DND-41 (cell line): ENCODE data around the gene SSR2.

ENCODE experiments used
- ATAC-seq: fragments of 200-7000 bp; cut with Tn5 transposase; 3 replicates; pipeline ENCODE4 v1.9.1; 2021; ENCODE audit warnings: low read depth; ENCODE audit not compliant: insufficient read depth
- DNase-seq: peaks from one replicate; pipeline ENCODE4 v3.0.0-alpha.2; 2020
- H2AFZ ChIP-seq: 2 replicates; pipeline ENCODE4 v1.6.0; 2012; ENCODE audit warnings: low read depth, low read length
- H3K27ac ChIP-seq: 2 replicates; pipeline ENCODE4 v1.5.1; 2012; ENCODE audit warnings: low read length, inconsistent platforms
- H3K27me3 ChIP-seq: fragments of 200-600 bp; sonication (generic); 2 replicates; pipeline ENCODE4 v1.6.0; 2012; ENCODE audit warnings: low read length, mild to moderate bottlenecking, inconsistent platforms; ENCODE audit not compliant: insufficient read depth, poor library complexity
- H3K36me3 ChIP-seq: 2 replicates; pipeline ENCODE4 v1.5.1; 2012; ENCODE audit warnings: low read length, inconsistent platforms; ENCODE audit not compliant: insufficient read depth
- H3K4me1 ChIP-seq: 2 replicates; pipeline ENCODE4 v1.5.1; 2012; ENCODE audit warnings: mild to moderate bottlenecking, low read length; ENCODE audit not compliant: insufficient read depth
- H3K4me2 ChIP-seq: 2 replicates; pipeline ENCODE4 v1.6.0; 2012; ENCODE audit warnings: mild to moderate bottlenecking, moderate library complexity, low read length, inconsistent platforms; ENCODE audit not compliant: insufficient read depth
- H3K4me3 ChIP-seq, 2 experiments: fragments of 200-600 bp in 1 of 2; shearing (Covaris generic) in 1 of 2; 2 replicates each; pipeline ENCODE4 v1.5.1; 2012 to 2016; ENCODE audit warnings: inconsistent platforms in 2 of 2, low read length in 2 of 2, mild to moderate bottlenecking in 2 of 2, low read depth in 1 of 2, moderate library complexity in 1 of 2
- H3K79me2 ChIP-seq: 2 replicates; pipeline ENCODE4 v1.6.0; 2012; ENCODE audit warnings: low read length, inconsistent platforms; ENCODE audit not compliant: insufficient read depth
- H3K9ac ChIP-seq: 2 replicates; pipeline ENCODE4 v1.6.0; 2012; ENCODE audit warnings: low read depth, mild to moderate bottlenecking, inconsistent platforms, low read length, moderate library complexity
- H3K9me3 ChIP-seq: 2 replicates; pipeline ENCODE4 v1.5.1; 2012; ENCODE audit warnings: low read length, moderate library complexity, mild to moderate bottlenecking, inconsistent platforms; ENCODE audit not compliant: insufficient read depth, severe bottlenecking
- H4K20me1 ChIP-seq: 2 replicates; pipeline ENCODE4 v1.6.0; 2012; ENCODE audit warnings: low read length; ENCODE audit not compliant: insufficient read depth
- CTCF ChIP-seq: IDR thresholded peaks from 2 replicates; pipeline ENCODE4 v1.5.1; 2012; ENCODE audit warnings: borderline replicate concordance, low read length, moderate library complexity, mild to moderate bottlenecking; ENCODE audit not compliant: poor library complexity, severe bottlenecking; ENCODE audit errors: extremely low read depth
- EZH2 ChIP-seq: IDR thresholded peaks from 3 replicates; pipeline ENCODE4 v1.6.1; 2012; ENCODE audit warnings: borderline replicate concordance, low read depth, mild to moderate bottlenecking, moderate library complexity, low read length, inconsistent platforms; ENCODE audit not compliant: severe bottlenecking

SSR2 gene

GRCh38 chr1:155984341-155984740 lies 36.4 kb downstream of the SSR2 start:
- Histone ChIP-seq H3K4me2 (no peak overlapping the region), H3K4me1 (peaks cover 7% of the 10 kb centered on the region), H3K36me3 (no peaks in the 10 kb centered on the region), H3K27ac (no peak overlapping the region), H3K79me2 (peaks cover under 1% of the 10 kb centered on the region; the same call in 1 of the 2 replicates), H3K9me3 (no peaks in the 10 kb centered on the region), H2AFZ (no peak overlapping the region), H3K27me3 (no peaks in the 10 kb centered on the region), H4K20me1 (no peaks in the 10 kb centered on the region), H3K9ac (no peak overlapping the region), H3K4me3 (no peak overlapping the region)
- ATAC-seq (no peak), DNase-seq (no peak)
- TF ChIP-seq CTCF (no peak), EZH2 (no peak)

- H3K4me2 ChIP-seq: no peak overlapping the region
- TF ChIP-seq EZH2 (no peak), CTCF (no peak)
- no peak overlapping the region for H3K4me3 ChIP-seq
- H2AFZ ChIP-seq: no peak overlapping the region
- H3K4me1 ChIP-seq: peaks cover 15% of the 10 kb centered on the region
- H3K27ac ChIP-seq: no peak overlapping the region
- H3K9ac ChIP-seq: no peak overlapping the region
- no peaks in the 10 kb centered on the region for H3K36me3 ChIP-seq
- no peak for DNase-seq
- 0 out of 3 replicates have a peak, but pooled peaks have one; percentile 12 for ATAC-seq
- H4K20me1 ChIP-seq: no peaks in the 10 kb centered on the region
- H3K79me2 ChIP-seq: peaks cover 10% of the 10 kb centered on the region
- H3K9me3 ChIP-seq: no peaks in the 10 kb centered on the region
- no peaks in the 10 kb centered on the region for H3K27me3 ChIP-seq
These were observed 37.3 kb downstream of the SSR2 start for GRCh38 chr1:155983191-155984024.

- H3K9me3 ChIP-seq: no peaks in the 10 kb centered on the region
- TF ChIP-seq CTCF: no peak
- H3K4me3 ChIP-seq: no peak overlapping the region
- H3K79me2 ChIP-seq: peaks cover 23% of the 10 kb centered on the region
- H3K27ac ChIP-seq: no peak overlapping the region
- DNase-seq: no peak
- no peak overlapping the region for H3K9ac ChIP-seq
- H3K4me2 ChIP-seq: no peak overlapping the region
- no peak for ATAC-seq
- peaks cover 2% of the 10 kb centered on the region; the same call in 1 of the 2 replicates for H3K36me3 ChIP-seq
- no peaks in the 10 kb centered on the region for H3K27me3 ChIP-seq
- peaks cover 22% of the 10 kb centered on the region for H3K4me1 ChIP-seq
- H2AFZ ChIP-seq: no peak overlapping the region
- H4K20me1 ChIP-seq: peaks cover 6% of the 10 kb centered on the region; the same call in 1 of the 2 replicates
These were observed 38.6 kb downstream of the SSR2 start for GRCh38 chr1:155982106-155982505.
